Stimulated activated CD8-positive, alpha-beta memory T cell treated with anti-CD3 and anti-CD28 coated beads, Interleukin-4, amount 100 ng/mL, for 24 hours (primary cell): ENCODE data around the gene SBNO1.
A peak's percentile ranks its signal among the peaks of the same experiment; 100 is the strongest.
"Not testable (repeated sequence)": the region's sequence is repeated elsewhere in the genome, so short reads cannot be mapped to it uniquely, and the experiment has no call there.

Source experiments
- DNase-seq: peaks from one replicate; pipeline ENCODE4 v3.0.0-alpha.2; 2020; ENCODE audit warnings: low read depth

Gene SBNO1

DNA sequence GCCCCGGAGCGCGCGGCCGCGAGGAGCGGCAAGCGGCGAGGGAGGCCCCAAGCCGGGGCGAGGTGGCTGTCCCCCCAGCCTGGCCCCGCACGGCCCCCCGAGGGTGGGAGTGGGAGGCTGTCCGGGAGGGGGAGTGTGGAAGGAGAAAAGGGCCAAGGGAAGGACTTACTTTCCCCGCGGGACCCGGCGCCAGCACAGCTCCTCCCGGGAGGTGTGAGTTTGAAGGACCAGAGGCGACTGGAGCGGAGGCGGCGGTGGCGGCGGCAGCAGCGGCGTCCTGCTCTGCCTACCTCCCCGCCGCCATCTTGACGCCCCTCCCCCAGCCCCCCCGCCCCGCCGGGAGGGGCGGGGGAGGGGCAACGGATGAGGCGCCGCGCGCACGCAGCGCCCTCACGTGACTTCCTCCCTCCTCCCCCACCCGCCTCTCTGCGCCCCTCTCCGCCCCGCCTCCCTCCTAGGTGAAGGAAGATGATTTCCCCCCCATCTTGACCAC, at the start of gene SBNO1:
Gene SBNO1, minus strand, starts transcription at position 316 of the 493 bp plus-strand sequence. CDS start 14,406 bp downstream, outside the sequence.
- DNase-seq = peak; percentile 83

DNA sequence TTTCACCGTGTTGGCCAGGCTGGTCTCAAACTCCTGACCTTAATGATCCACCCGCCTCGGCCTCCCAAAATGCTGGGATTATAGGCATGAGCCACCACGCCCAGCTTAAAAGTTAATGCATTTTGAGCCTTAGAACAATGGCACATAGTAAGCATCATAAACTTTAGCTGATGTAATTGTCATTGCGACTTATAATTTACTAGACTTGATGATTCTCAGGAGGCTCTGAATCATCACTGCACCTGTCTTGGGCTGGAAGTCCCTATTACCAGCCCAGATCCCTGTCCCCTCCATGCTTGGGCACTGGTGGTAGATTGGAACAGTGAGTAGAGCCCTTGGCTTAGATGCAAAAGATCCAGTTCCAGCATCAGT, 45.4 kb upstream of the SBNO1 start:
- no peak for DNase-seq

- not testable (repeated sequence) for DNase-seq
Measured at GRCh38 chr12:123409284-123410040, 44.8 kb upstream of the SBNO1 start.

GRCh38 chr12:123408619-123409018, 44.0 kb upstream of the SBNO1 start:
- DNase-seq = not testable (repeated sequence)

GRCh38 chr12:123407934-123408333, 43.3 kb upstream of the SBNO1 start:
- not testable (repeated sequence) for DNase-seq

DNA sequence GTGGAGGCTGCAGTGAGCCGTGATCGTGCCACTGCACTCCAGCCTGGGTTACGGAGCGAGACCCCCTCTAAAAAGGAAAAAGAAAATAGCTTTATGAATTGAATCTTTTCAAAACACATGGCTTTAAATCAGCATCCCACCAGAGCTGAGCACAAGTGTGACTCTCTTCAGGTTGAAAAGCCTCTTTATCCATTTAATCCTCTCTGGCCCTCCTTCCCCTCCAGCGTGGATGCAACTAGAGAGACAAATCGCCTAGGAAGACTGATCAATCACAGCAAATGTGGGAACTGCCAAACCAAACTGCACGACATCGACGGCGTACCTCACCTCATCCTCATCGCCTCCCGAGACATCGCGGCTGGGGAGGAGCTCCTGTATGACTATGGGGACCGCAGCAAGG, 42.6 kb upstream of the SBNO1 start:
- not testable (repeated sequence) for DNase-seq

DNA sequence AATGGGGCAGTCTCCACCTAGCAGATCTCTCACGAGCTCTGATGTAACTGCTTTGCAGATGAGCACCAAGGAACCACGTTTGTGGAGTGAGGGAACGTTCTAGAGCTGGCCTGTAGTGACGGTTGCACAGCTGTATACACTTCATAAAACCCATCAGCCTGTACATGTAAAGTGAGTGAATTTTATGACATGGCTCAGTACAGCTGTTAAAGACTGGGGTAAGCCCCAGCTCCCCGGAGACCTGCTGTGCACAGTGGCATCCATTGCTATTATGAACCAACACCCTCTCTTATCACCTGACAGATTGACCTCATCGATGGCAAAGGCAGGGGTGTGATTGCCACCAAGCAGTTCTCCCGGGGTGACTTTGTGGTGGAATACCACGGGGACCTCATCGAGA, 39.9 kb upstream of the SBNO1 start:
- no peak for DNase-seq

DNA sequence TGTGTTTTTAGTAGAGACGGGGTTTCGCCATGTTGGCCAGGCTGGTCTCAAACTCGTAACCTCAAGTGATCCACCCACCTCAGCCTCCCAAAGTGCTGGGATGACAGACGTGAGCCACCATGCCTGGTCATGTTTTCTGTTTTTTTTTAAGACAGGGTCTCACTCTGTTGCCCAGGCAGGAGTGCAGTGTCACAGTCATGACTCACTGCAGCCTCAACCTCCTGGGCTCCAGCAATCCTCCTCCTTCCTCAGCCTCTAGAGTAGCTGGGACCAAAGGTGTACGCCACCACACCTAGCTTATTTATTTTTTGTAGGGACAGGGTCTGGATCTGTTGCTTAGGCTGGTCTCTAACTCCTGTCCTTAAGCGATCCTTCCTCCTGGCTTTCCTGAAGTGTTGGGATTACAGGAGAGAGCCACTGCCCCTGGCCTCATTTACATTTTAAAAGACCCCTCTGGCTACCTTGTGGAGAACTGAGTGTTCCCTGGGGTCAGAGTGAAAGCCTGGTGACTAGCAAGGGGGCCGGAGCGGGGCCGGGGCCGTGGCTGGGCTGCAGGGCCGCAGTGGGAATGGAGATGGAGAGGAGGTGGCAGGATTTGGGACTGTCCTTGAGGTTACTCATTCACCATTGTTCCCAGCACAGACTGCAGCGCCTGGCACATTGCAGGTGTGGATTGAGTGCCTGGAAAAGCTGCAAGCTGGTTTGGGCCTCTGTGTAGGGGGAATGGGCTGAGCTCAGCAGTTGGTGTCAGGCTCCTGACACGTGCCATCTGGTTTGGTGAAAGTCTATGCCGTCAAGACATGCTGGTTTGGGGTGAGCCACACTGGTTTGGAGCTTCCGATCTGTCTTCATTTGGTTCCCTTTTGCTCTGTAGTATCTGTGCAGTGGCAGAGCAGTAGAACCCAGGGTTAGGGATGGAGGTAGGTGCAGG, 37.4 kb upstream of the SBNO1 start:
- no peak for DNase-seq

DNA sequence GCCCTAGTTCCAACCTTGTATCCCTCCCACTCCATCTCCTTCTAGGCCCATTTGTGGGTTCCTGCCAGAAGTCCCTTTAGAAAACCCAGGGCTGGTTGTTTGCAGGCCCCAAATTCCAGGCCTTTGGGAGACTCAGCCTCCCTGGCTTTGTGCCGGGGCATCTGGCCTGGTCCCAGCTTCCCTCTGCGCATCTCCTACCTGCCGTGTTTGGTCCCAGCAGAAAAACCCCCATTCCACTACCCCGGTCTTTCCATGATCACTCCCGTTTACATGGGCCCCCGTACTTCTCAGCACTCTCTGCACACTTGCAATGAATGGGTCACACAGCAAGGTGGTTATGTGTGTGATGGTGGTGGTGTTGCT, 34.6 kb upstream of the SBNO1 start:
- DNase-seq = no peak

- no peak for DNase-seq
Measured at GRCh38 chr12:123398550-123399254, 34.1 kb upstream of the SBNO1 start.

- DNase-seq = no peak
Measured at GRCh38 chr12:123398177-123398549, 33.5 kb upstream of the SBNO1 start.

DNA sequence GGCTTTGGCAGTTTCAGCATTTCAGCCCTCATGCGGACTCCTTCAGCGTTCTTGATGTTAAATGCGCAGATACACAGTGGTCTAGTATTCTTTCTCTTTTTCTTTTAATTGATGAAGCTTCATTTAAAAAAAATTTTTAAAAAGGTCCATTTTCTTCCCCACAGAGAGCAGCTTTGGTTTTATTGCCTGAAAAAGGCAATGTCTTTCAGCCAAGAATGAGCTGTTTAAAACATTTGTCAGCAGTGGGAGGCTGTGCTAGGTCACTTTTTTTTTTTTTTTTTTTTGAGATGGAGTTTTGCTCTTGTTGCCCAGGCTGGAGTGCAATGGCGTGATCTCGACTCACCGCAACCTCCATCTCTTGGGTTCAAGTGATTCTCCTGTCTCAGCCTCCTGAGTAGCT, 32.8 kb upstream of the SBNO1 start:
- DNase-seq = no peak

GRCh38 chr12:123396954-123397353, 32.3 kb upstream of the SBNO1 start:
- DNase-seq = no peak

- DNase-seq = no peak
Measured at GRCh38 chr12:123396543-123396942, 31.9 kb upstream of the SBNO1 start.

GRCh38 chr12:123395236-123395635, 30.6 kb upstream of the SBNO1 start:
- DNase-seq = no peak

DNA sequence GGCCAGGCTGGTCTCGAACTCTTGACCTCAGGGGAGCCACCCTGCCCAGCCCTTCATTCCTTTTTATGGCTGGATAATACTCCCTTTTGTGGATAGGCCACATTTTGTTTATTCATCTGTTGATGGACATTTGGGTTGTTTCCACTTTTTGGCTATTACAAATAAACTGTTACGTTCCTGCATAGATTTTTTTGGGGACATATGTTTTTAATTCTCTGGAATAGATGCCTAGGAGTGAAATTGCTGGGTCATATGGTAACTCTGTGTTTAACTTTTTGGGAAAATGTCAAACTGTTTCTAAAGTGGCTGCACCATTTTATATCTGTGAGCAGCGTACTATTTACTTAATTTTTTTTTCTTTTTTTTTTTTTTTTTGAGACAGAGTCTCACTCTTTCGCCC, 29.1 kb upstream of the SBNO1 start:
- DNase-seq = no peak

- no peak for DNase-seq
Measured at GRCh38 chr12:123391546-123392343, 27.1 kb upstream of the SBNO1 start.

DNA sequence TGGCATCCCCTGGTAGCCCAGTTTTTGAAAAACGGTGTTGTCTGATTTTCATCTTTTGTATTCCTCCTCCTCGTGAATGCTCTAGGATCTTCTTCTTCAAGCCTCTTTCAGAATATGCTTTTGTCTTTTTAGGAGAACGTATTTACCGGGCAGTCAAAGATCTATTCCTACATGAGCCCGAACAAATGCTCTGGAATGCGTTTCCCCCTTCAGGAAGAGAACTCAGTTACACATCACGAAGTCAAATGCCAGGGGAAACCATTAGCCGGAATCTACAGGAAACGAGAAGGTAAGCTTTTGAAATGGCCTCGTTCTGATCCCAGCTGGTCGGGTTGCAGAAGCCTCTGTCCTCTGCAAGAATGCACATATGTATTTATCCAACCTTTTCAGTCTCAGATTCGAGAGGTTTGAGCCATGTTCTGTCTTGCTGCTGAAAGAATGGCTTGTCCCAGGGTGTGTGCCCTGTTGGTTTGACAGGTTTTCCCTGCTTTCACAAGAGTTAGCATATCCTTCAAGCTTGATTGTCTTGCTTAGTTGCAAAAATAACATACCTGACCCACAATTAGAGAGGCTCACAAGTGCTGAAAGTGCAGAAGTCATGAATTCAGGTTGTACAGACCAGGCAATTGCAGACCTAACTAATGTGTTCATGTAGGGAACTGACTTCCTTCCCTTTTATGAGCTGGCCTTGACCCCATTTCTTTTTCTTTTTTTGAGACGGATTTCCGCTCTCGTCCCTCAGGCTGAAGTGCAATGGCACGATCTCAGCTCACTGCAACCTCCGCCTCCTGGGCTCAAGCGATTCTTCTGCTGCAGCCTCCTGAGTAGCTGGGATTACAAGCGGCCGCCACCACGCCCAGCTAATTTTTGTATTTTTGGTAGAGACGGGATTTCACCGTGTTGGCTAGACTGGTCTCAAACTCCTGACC, 26.1 kb upstream of the SBNO1 start:
- DNase-seq = no peak

- DNase-seq = peak; percentile 15
Measured at GRCh38 chr12:123389560-123390351, 25.1 kb upstream of the SBNO1 start.
